Trophoblast cell (in vitro differentiated cells and primary cell): ENCODE results near the gene ANKRD33B.

Experiments
- DNase-seq, 2 donors: peaks; one replicate each; pipeline ENCODE4 v3.0.0-alpha.2; 2016
- H2AFZ ChIP-seq: 2 replicates; pipeline ENCODE4 v1.6.1; 2013; ENCODE audit warnings: low read length, moderate library complexity, mild to moderate bottlenecking; ENCODE audit not compliant: insufficient read depth, poor library complexity
- H2AK5ac ChIP-seq: 2 replicates; pipeline ENCODE4 v1.6.1; 2013; ENCODE audit warnings: mild to moderate bottlenecking, low read length
- H2BK120ac ChIP-seq: 2 replicates; pipeline ENCODE4 v1.6.1; 2013; ENCODE audit warnings: low read length, mild to moderate bottlenecking, moderate library complexity; ENCODE audit not compliant: insufficient read depth, poor library complexity
- H2BK12ac ChIP-seq: 2 replicates; pipeline ENCODE4 v1.6.1; 2013; ENCODE audit warnings: mild to moderate bottlenecking, low read length, moderate library complexity
- H2BK5ac ChIP-seq: 2 replicates; pipeline ENCODE4 v1.6.1; 2013; ENCODE audit warnings: low read length, low read depth, moderate library complexity, mild to moderate bottlenecking; ENCODE audit not compliant: poor library complexity
- H3K14ac ChIP-seq: 2 replicates; pipeline ENCODE4 v1.6.1; 2013; ENCODE audit warnings: mild to moderate bottlenecking, low read length
- H3K18ac ChIP-seq: 2 replicates; pipeline ENCODE4 v1.6.1; 2013; ENCODE audit warnings: mild to moderate bottlenecking, low read length
- H3K23ac ChIP-seq: 2 replicates; pipeline ENCODE4 v1.6.1; 2013; ENCODE audit warnings: low read length
- H3K27ac ChIP-seq: 2 replicates; pipeline ENCODE4 v1.5.1; 2013; ENCODE audit warnings: low read depth, mild to moderate bottlenecking, inconsistent platforms, low read length, moderate library complexity
- H3K27me3 ChIP-seq: 2 replicates; pipeline ENCODE4 v1.6.1; 2013; ENCODE audit warnings: inconsistent platforms, mild to moderate bottlenecking, low read length, moderate library complexity; ENCODE audit not compliant: insufficient read depth
- H3K36me3 ChIP-seq, 2 experiments: 1 replicate in 1 of 2; 2 replicates in 1 of 2; pipeline ENCODE4 v1.6.1; 2013; ENCODE audit warnings: low read length in 2 of 2, mild to moderate bottlenecking in 2 of 2, moderate library complexity in 1 of 2; ENCODE audit not compliant: insufficient read depth in 2 of 2, control insufficient read depth in 1 of 2
- H3K4ac ChIP-seq: 2 replicates; pipeline ENCODE4 v1.6.1; 2013; ENCODE audit warnings: low read depth, mild to moderate bottlenecking, low read length, moderate library complexity
- H3K4me1 ChIP-seq, 2 experiments: 1 replicate in 1 of 2; 2 replicates in 1 of 2; pipeline ENCODE4 v1.6.1; 2013; ENCODE audit warnings: low read length in 2 of 2, mild to moderate bottlenecking in 2 of 2, moderate library complexity in 1 of 2; ENCODE audit not compliant: insufficient read depth in 2 of 2, control insufficient read depth in 1 of 2
- H3K4me2 ChIP-seq: 2 replicates; pipeline ENCODE4 v1.6.1; 2013; ENCODE audit warnings: inconsistent platforms, mild to moderate bottlenecking, low read length, moderate library complexity
- H3K4me3 ChIP-seq: 2 replicates; pipeline ENCODE4 v1.5.1; 2013; ENCODE audit warnings: mild to moderate bottlenecking, low read depth, low read length, inconsistent platforms
- H3K79me1 ChIP-seq: one replicate; pipeline ENCODE4 v1.6.1; 2013; ENCODE audit warnings: low read length
- H3K79me2 ChIP-seq: 2 replicates; pipeline ENCODE4 v1.6.1; 2013; ENCODE audit warnings: low read length, mild to moderate bottlenecking; ENCODE audit not compliant: control insufficient read depth, insufficient read depth, poor library complexity
- H3K9ac ChIP-seq: 2 replicates; pipeline ENCODE4 v1.6.1; 2013; ENCODE audit warnings: mild to moderate bottlenecking, low read length
- H3K9me3 ChIP-seq: 2 replicates; pipeline ENCODE4 v1.6.1; 2013; ENCODE audit warnings: low read depth, mild to moderate bottlenecking, control low read depth, inconsistent platforms, low read length; ENCODE audit not compliant: insufficient read depth
- H4K12ac ChIP-seq: 2 replicates; pipeline ENCODE4 v1.6.1; 2013; ENCODE audit warnings: low read depth, mild to moderate bottlenecking, low read length, moderate library complexity
- H4K8ac ChIP-seq: 2 replicates; pipeline ENCODE4 v1.6.1; 2013; ENCODE audit warnings: low read depth, mild to moderate bottlenecking, low read length, moderate library complexity
- H4K91ac ChIP-seq: one replicate; pipeline ENCODE4 v1.6.1; 2013; ENCODE audit warnings: low read depth, mild to moderate bottlenecking, low read length, moderate library complexity
- WGBS: extraction: QIAGEN DNeasy Blood & Tissue Kit; methylation state at CpG from one replicate; pipeline ENCODE4 v1.1.7; 2013; ENCODE audit warnings: missing lambda C conversion rate; ENCODE audit not compliant: insufficient read length, insufficient coverage; ENCODE audit errors: extremely low coverage; 5-methylcytosine and 5-hydroxymethylcytosine counted together

The ANKRD33B gene

GRCh38 chr5:10519729-10520128, 44.1 kb upstream of the ANKRD33B start:
- H3K79me2 ChIP-seq = no peaks in the 10 kb centered on the region
- WGBS = no CpG with 5 or more reads among the region's 7 CpGs

GRCh38 chr5:10520706-10521105, 43.2 kb upstream of the ANKRD33B start:
- no peak overlapping the region for H3K4me2 ChIP-seq
- H3K9me3 ChIP-seq = peaks cover 13% of the 10 kb centered on the region
- no peak overlapping the region for H2BK120ac ChIP-seq
- H3K4me1 ChIP-seq = peaks cover 0 to under 1% of the 10 kb centered on the region in 2 experiments
- no peak overlapping the region for H4K91ac ChIP-seq
- H3K9ac ChIP-seq = no peak overlapping the region
- H3K18ac ChIP-seq = no peak overlapping the region
- no peak overlapping the region for H4K12ac ChIP-seq
- H3K23ac ChIP-seq = no peak overlapping the region
- H3K14ac ChIP-seq = no peak overlapping the region
- no peak overlapping the region for H2BK5ac ChIP-seq
- peak overlapping the region; percentile 61 for H2AK5ac ChIP-seq
- H3K27me3 ChIP-seq = no peaks in the 10 kb centered on the region
- H3K36me3 ChIP-seq = no peaks in the 10 kb centered on the region
- peak overlapping the region; percentile 32 for H2BK12ac ChIP-seq
- H3K79me1 ChIP-seq = no peaks in the 10 kb centered on the region
- no peak overlapping the region for H3K27ac ChIP-seq
- DNase-seq = peak in 1 of 2 donors; percentile 61
- H3K79me2 ChIP-seq = no peaks in the 10 kb centered on the region
- WGBS = no CpG with 5 or more reads among the region's 4 CpGs
- no peak overlapping the region for H3K4me3 ChIP-seq
- no peak overlapping the region for H3K4ac ChIP-seq
- H4K8ac ChIP-seq = no peak overlapping the region
- no peak overlapping the region for H2AFZ ChIP-seq

More at GRCh38 chr5:10519729-10520128, 44.1 kb upstream of the ANKRD33B start:
- no peak overlapping the region for H4K91ac ChIP-seq
- H3K4me1 ChIP-seq = no peaks in the 10 kb centered on the region
- H3K9ac ChIP-seq = no peak overlapping the region
- H2AFZ ChIP-seq = no peak overlapping the region
- no peak overlapping the region for H3K4me3 ChIP-seq
- no peak overlapping the region for H3K27ac ChIP-seq
- no peak overlapping the region for H3K4ac ChIP-seq
- H3K36me3 ChIP-seq = no peaks in the 10 kb centered on the region
- H2BK120ac ChIP-seq = no peak overlapping the region
- no peak overlapping the region for H3K14ac ChIP-seq
- no peaks in the 10 kb centered on the region for H3K27me3 ChIP-seq
- H3K9me3 ChIP-seq = peaks cover 13% of the 10 kb centered on the region
- H2BK5ac ChIP-seq = no peak overlapping the region
- no peak overlapping the region for H3K4me2 ChIP-seq
- no peak overlapping the region for H4K8ac ChIP-seq
- H4K12ac ChIP-seq = no peak overlapping the region
- H2BK12ac ChIP-seq = no peak overlapping the region
- no peak overlapping the region for H2AK5ac ChIP-seq
- no peak overlapping the region for H3K23ac ChIP-seq
- no peak overlapping the region for H3K18ac ChIP-seq
- DNase-seq = no peak
- H3K79me1 ChIP-seq = no peaks in the 10 kb centered on the region

GRCh38 chr5:10521466-10522223, 42.2 kb upstream of the ANKRD33B start:
- H3K79me1 ChIP-seq = peaks cover 1% of the 10 kb centered on the region
- no peaks in the 10 kb centered on the region for H3K79me2 ChIP-seq
- H4K8ac ChIP-seq = no peak overlapping the region
- H4K91ac ChIP-seq = no peak overlapping the region
- no peak overlapping the region for H3K4ac ChIP-seq
- H3K27ac ChIP-seq = no peak overlapping the region
- H3K4me1 ChIP-seq = peaks cover 2% of the 10 kb centered on the region in 2 experiments
- no peak overlapping the region for H4K12ac ChIP-seq
- WGBS = no CpG with 5 or more reads among the region's 14 CpGs
- H3K14ac ChIP-seq = no peak overlapping the region
- H3K23ac ChIP-seq = no peak overlapping the region
- H2BK5ac ChIP-seq = no peak overlapping the region
- H2BK120ac ChIP-seq = no peak overlapping the region
- no peak overlapping the region for H3K4me3 ChIP-seq
- H2AK5ac ChIP-seq = no peak overlapping the region
- no peak overlapping the region for H2BK12ac ChIP-seq
- no peak overlapping the region for H3K9ac ChIP-seq
- no peak overlapping the region for H2AFZ ChIP-seq
- no peak overlapping the region for H3K4me2 ChIP-seq
- DNase-seq = no peak
- no peaks in the 10 kb centered on the region for H3K27me3 ChIP-seq
- peaks cover 13% of the 10 kb centered on the region for H3K9me3 ChIP-seq
- H3K36me3 ChIP-seq = no peaks in the 10 kb centered on the region
- H3K18ac ChIP-seq = no peak overlapping the region

- no CpG with 5 or more reads among the region's 4 CpGs for WGBS
- no peak overlapping the region for H3K18ac ChIP-seq
Measured at GRCh38 chr5:10522224-10522611, 41.7 kb upstream of the ANKRD33B start.

More at GRCh38 chr5:10522224-10522611, 41.7 kb upstream of the ANKRD33B start:
- Histone ChIP-seq H2BK5ac (no peak overlapping the region), H4K8ac (no peak overlapping the region), H2BK12ac (no peak overlapping the region), H2BK120ac (no peak overlapping the region), H2AK5ac (no peak overlapping the region), H3K14ac (no peak overlapping the region), H4K91ac (no peak overlapping the region), H3K9me3 (peaks cover 13% of the 10 kb centered on the region), H3K9ac (no peak overlapping the region), H3K27ac (no peak overlapping the region), H3K4me1 (peaks cover 2% of the 10 kb centered on the region in 2 experiments), H3K36me3 (no peaks in the 10 kb centered on the region), H3K4ac (no peak overlapping the region), H3K4me3 (no peak overlapping the region), H3K79me2 (no peaks in the 10 kb centered on the region), H3K79me1 (peaks cover 1% of the 10 kb centered on the region), H3K23ac (no peak overlapping the region), H3K4me2 (no peak overlapping the region), H3K27me3 (no peaks in the 10 kb centered on the region), H4K12ac (no peak overlapping the region), H2AFZ (no peak overlapping the region)
- DNase-seq = no peak
